Fibroblast of gingiva (primary cell): Measurements from ENCODE around the gene AP2B1.
"Not testable (repeated sequence)": the region's sequence is repeated elsewhere in the genome, so short reads cannot be mapped to it uniquely, and the experiment has no call there.

Experiments used
- DNase-seq: peaks from one replicate; pipeline ENCODE4 v3.0.0-alpha.2; 2011; ENCODE audit warnings: low read depth

AP2B1 gene

GRCh38 chr17:35700150-35700549 is 113.0 kb downstream of the AP2B1 start:
- DNase-seq = no peak

- no peak for DNase-seq
These were observed 114.4 kb downstream of the AP2B1 start for GRCh38 chr17:35701491-35701890.

DNA sequence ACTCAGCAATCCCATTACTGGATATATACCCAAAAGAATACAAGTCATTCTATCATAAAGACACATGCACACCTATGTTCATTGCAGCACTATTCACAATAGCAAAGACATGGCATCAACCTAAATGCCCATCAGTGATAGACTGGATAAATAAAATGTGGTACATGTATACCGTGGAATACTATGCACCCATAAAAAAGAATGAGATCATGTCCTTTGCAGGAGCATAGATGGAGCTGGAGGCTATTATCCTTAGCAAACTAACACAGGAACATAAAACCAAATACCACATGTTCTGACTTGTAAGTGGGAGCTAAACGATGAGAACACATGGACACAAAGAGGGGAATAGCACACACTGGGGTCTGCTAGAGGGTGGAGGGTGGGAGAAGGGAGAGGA is 116.2 kb downstream of the AP2B1 start:
- DNase-seq = not testable (repeated sequence)

DNA sequence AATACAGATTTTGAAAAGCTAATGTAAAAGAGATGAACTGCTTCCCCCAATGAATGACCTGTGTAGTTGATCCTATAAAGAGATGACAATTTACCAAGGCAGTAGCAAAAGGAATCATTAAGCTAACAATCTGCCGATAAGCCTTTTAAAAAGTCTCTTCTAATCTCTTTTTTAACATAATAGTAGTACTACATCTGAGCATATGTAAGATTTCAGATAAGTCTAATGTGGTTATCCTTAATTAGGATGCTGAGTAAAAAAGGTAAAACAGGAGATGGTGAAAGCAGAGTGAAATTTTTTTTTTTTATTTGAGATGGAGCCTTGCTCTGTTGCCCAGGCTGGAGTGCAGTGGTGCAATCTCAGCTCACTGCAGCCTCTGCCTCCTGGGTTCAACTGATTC is 118.1 kb downstream of the AP2B1 start:
- DNase-seq = no peak

GRCh38 chr17:35705705-35706104 is 118.6 kb downstream of the AP2B1 start:
- DNase-seq = no peak

GRCh38 chr17:35708149-35708548 is 121.0 kb downstream of the AP2B1 start:
- DNase-seq = no peak

DNA sequence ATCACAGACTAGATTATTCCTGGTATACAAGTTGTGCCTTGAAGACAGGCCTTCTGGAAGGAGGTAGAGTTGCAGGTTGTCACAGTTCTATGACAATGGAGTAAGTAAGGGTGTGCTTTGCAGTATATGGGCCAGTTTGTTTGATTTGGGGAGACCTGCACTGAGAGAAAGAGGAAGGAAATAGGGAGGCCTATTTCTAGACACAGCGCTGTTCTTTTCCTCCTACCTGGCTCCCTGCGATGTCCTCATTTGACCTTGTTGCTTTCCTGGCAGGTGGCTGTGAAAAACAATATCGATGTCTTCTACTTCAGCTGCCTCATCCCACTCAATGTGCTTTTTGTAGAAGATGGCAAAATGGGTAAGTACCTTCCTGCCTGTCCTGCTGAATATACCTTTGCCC is 121.8 kb downstream of the AP2B1 start:
- DNase-seq = no peak

DNA sequence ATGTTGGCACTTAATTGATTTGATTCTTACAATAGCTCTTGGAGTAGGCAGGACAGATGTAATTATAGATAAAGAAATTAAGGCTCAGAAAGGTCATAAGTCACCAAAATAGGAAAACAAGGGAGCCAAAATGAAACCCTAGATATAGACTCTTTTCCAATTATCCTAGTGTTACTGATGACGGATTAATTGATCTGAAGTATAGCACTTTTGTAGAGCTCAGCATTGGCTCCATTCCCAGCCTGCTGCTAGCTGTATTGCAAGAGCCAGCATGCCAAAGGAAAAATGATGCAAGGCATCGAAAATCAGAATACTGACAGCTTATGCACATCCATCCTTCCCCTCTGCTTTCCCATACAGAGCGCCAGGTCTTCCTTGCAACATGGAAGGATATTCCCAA is 122.8 kb downstream of the AP2B1 start:
- peak; percentile 61 for DNase-seq

DNA sequence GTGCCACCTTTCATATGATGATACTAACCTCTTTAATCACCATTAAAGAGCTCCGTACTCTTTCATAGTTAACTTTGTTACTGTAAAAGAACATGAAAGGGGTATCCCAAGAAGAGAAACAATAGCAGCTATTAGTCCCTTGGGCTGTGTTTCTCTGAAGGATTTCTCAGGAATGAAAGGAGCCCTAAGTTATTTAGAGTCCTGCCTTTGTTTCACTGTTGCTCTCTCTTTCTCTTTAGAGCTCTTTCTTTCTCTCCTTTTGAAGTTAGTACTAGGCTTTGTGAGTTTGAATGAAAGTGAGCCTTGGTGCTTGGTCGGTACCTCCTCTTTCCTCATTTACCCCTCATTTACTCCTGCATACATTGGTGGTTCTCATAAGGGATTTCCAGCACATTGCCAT is 123.8 kb downstream of the AP2B1 start:
- no peak for DNase-seq

DNA sequence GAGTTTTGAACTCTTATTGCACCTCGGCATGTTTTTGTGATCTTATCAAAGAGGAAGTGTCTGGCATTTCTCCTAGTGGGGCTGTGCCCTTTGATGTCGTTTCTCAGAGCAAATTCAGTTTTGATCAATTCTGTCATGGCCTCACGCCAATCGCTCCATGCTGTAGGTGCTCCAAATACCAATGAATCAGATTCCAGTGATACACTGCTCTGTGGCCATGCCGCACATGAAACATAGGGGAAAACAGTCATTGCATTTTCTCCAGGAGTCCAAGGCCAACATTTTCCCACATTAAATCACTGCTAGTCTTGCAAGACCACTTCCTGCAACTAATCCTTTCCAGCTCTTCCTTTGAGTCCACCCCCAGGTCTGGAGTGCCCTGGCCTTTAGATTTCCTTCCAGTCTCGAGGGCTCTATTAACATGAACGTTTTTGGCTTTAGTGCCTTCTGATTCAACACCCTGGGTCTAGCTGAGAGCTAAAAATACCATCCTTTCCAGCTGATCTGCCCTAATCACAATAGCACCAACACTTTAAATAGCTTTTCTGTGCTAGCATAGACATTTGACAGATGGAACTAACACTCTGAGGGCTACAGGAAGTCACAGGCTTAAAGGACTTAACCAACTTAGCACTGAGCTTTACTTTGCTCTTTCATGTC is 126.1 kb downstream of the AP2B1 start:
- peak; percentile 87 for DNase-seq

DNA sequence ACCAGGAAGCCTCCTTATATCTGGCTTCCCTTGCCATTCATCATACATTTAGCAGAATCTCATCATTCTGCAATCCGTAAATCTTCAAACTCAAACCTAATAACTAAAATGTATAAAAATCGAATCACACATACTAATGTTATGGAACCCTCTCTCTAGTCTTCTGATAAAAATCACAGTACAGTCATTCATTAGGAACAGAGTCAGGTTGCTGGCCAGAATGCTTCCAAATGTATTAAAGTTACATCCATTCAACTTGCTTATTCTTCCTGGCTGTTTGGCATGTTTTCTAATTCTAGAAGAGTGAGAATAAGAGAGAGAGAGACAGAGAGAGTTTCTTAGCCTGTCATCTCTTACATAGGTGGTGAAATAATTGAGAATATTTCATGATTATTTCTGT is 127.9 kb downstream of the AP2B1 start:
- no peak for DNase-seq

DNA sequence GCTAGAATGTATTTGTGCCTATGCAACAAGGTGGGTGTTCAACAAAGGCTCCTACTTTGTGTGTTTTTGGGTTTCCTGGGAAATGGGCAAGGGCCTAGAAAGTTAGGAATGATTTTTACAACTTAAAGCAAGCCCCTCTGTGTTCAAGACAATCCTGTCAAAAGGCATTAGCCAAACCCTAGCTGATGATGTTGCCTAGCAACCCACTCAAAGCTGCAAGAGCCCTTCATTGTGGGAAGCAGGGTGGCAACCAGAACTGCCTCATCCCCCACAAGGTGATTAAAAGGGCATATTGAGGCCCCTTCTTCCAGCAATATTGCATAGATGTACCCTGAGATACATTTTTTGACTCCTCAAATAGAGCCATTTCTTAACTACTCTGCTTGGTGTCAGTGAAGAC is 128.3 kb downstream of the AP2B1 start:
- no peak for DNase-seq

DNA sequence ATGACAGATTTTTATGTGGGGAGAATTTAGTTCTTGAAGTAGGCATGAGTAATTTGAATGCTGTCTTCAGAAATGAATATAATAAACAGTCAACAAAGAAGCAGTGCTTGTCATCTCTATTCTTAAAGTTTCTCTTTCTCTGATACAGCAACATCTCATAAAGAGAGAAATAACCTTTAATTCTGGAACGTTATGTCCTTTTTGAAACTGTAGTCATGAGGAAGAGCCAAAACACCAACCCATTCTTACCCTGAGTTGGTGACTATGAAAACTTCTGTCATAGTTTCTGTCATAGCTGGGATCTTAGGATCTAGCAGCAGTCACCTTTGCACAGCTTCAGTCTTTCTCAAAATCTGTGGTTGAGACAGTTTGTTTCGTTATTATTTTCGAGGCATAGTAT is 129.1 kb downstream of the AP2B1 start:
- peak; percentile 44 for DNase-seq

- DNase-seq = peak; percentile 94
These were observed 129.9 kb downstream of the AP2B1 start for GRCh38 chr17:35716897-35717465.

DNA sequence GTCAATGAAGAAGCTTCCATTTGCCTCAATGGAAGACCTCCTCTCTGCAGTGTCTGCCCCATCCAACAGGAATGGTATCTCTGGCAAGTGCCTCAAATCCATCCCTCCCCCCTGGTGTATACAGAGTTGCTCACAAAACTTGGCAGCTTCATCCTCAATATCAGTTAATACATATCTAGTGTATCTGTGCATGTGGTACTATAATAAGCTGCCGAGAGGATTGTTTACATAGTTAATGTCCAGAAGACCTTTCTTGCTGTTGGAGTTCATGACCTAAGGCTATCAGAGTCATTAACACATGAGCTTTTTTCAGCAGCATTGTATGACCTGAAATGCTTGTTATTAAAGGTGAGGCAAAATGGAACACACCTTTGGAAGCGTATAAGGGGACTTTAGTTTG is 130.4 kb downstream of the AP2B1 start:
- no peak for DNase-seq

DNA sequence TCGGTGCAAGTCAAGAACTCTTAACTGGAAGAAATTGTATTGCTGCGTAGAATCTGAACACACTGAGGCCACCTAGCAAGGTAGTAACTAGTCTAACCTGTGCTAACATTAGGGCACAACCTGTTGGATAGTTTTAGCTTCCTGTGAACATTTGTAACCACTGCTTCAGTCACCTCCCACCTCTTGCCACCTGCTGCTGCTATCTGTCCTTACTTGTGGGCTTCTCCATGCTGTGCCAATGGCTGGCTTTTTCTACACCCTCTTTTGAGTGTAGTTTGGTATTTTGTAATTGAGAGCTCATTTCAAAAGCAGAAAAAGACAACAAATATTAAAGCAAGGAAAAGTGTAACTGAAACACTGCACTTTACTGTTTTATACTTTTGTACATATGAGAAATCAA is 136.6 kb downstream of the AP2B1 start:
- DNase-seq = no peak

GRCh38 chr17:35725058-35725457 is 137.9 kb downstream of the AP2B1 start:
- no peak for DNase-seq

DNA sequence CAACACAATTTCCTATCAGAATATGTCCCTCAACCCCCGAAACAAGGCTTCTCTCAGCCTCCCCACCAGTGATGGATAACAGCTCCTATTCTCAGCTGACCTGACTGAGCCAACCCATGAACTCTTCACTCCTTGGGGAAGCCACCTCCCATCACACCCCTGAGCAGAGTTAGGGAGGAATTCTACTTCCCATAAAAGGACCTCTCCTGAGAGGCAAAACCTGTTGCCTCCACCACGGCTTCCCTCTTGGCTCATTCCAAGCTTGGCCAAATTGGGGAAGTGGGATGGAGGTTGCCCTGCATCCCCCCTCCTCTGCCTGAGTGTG is 138.6 kb downstream of the AP2B1 start:
- no peak for DNase-seq

DNA sequence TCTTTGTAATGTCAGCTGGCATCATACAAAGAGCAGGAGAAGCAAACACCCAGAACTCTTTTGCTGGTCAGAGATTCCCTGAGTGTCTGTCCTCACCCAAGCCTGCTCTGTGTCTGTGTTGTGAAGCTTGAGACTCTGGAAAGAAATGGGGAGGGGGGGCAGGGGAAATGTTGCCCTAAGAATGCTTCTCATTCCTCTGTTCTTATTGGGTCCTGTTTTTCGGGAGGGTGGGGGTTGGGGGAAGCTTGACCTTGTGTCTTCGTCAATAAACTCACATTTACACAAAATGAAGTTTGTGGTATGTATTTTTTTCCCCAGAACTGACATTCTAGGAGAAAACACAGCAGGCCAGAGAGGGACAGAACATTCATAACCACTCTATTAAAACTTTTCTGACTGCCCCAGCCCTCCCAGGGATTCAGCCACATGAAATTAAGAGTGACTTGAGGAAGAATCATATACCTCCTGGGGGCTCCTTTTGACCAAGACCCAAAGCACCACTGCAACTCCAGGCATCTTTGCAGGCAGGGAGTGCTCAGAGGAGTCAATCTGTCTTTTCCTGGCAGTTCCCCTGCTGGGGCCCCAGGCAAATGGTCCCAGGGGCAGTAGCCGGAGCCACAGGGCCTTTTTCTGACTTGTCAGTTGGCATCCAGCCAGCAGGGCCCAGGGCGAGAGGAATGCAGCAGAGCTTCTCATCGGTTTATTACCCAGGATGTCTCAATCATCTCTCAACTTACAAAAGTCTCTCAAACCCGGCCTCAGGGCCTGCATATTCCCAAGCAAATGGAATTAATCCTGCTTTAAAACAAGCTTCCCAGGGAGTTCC is 139.2 kb downstream of the AP2B1 start:
- peak; percentile 95 for DNase-seq

- DNase-seq = peak; percentile 35
These were observed 139.9 kb downstream of the AP2B1 start for GRCh38 chr17:35726953-35727460.

- no peak for DNase-seq
These were observed 140.5 kb downstream of the AP2B1 start for GRCh38 chr17:35727635-35728034.

DNA sequence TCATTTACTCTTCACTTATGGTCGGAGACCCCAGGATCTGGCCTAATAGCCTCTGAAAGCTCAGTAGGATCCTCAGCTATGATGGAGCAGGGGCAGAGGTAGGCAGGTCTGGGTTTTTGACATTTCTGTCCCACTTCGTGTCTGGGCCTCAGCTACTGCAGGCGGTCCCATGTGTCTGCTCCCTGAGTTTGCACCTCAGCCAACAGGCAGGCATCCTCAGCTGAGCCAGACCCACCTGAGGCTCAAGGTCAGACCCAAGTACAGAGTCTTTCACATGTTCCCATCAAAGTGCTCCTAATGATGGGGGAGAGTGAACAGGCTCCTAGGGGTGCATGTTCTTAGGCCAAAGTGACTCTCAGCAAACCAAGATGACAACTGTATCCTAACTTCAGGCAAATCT is 141.4 kb downstream of the AP2B1 start:
- DNase-seq = no peak

- no peak for DNase-seq
These were observed 142.3 kb downstream of the AP2B1 start for GRCh38 chr17:35729405-35729833.
